Kidney (tissue), 14 donors: ENCODE results near the gene ZKSCAN8. TPM values are rescaled to one million over a fixed set of nuclear protein-coding genes. Genes with fewer than 3 reads are reported as not detected.
A peak's percentile ranks its signal among the peaks of the same experiment; 100 is the strongest.

Experiments used
- DNase-seq, 5 donors: peaks; one replicate each; pipeline ENCODE4 v3.0.0-alpha.2; 2013 to 2020
- FAIRE-seq: peaks from 2 replicates; lab custom pipeline; 2012; peaks lifted over from hg19 to GRCh38; lab: Jason Lieb, UNC
- H3K27ac ChIP-seq, 2 donors: one replicate each; pipeline ENCODE4 v1.7.0; 2013; ENCODE audit warnings: low read depth in 2 of 2, low read length in 2 of 2, inconsistent platforms in 1 of 2
- H3K27me3 ChIP-seq: one replicate; pipeline ENCODE4 v1.7.1; 2013; ENCODE audit warnings: low read length, inconsistent platforms; ENCODE audit not compliant: control insufficient read depth, insufficient read depth
- H3K36me3 ChIP-seq, 3 donors: one replicate each; pipeline versions ENCODE4 v1.7.0 to v1.7.1; 2013; ENCODE audit warnings: low read length in 3 of 3, control low read depth in 1 of 3, inconsistent platforms in 1 of 3; ENCODE audit not compliant: insufficient read depth in 3 of 3, control insufficient read depth in 2 of 3
- H3K4me1 ChIP-seq, 3 donors: one replicate each; pipeline versions ENCODE4 v1.7.0 to v1.7.1; 2013; ENCODE audit warnings: low read length in 3 of 3, inconsistent platforms in 1 of 3, low read depth in 1 of 3; ENCODE audit not compliant: control insufficient read depth in 2 of 3, insufficient read depth in 2 of 3
- H3K4me3 ChIP-seq, 3 donors: one replicate each; pipeline versions ENCODE4 v1.7.0 to v1.8.1; 2013; ENCODE audit warnings: low read length in 3 of 3, control low read depth in 1 of 3, inconsistent platforms in 1 of 3
- H3K9ac ChIP-seq, 3 donors: one replicate each; pipeline versions ENCODE4 v1.7.0 to v1.7.1; 2013; ENCODE audit warnings: low read length in 3 of 3, control low read depth in 1 of 3, inconsistent platforms in 1 of 3
- H3K9me3 ChIP-seq, 3 donors: one replicate each; pipeline versions ENCODE4 v1.7.0 to v1.7.1; 2013; ENCODE audit warnings: low read length in 3 of 3, control low read depth in 1 of 3, inconsistent platforms in 1 of 3; ENCODE audit not compliant: control insufficient read depth in 2 of 3, insufficient read depth in 1 of 3
- CTCF ChIP-seq: IDR thresholded peaks from 3 replicates; pipeline ENCODE4 v1.5.1; 2012; ENCODE audit warnings: mild to moderate bottlenecking, moderate library complexity, borderline replicate concordance; ENCODE audit not compliant: insufficient read depth; ENCODE audit errors: extremely low read depth
- intact Hi-C: fragments of 100-400 bp; cut with DNase I; formaldehyde crosslinking; loops from one replicate; pipeline ENCODE4 v1.11.1; 2022
- polyA plus RNA-seq: library from polyadenylated mRNA; stranded (reverse); fragments of 350-450 nt; fragmentation: Illumina TruSeq; extraction: RNeasy Lipid Tissue Mini Kit (QIAGEN cat#74804); gene quantifications from one replicate; pipeline ENCODE4 v1.2.3, GENCODE V29; 2014; ENCODE audit warnings: low read depth, low replicate concordance; ENCODE audit not compliant: insufficient read depth
- total RNA-seq: library from RNA; stranded (reverse); fragmentation: NEBNext Ultra II Directional; extraction: Animal tissue kit (Norgen Biotek cat#: 25700); gene quantifications from one replicate; pipeline ENCODE4 v1.2.1, GENCODE V29; 2021
- donor health status: control.
- donor health status: control.
- donor health status: control.
- donor health status: control.
- donor health status: control.
- donor health status: DM: yes; HTN: yes; CAD: no.
- donor health status: Normal renal cell carcinoma (clear cell type).

ZKSCAN8 gene
- total and polyA plus RNA-seq, 2 donors from 2014 or later: 3.5 to 26.4 TPM

- intact Hi-C loops: no loop called here
- DNase-seq: no peak
- Histone ChIP-seq H3K4me3 (no peak overlapping the region), H3K9me3 (peaks cover 0 to 6% (median 0%) of the 10 kb centered on the region in 3 donors), H3K9ac (no peak overlapping the region), H3K27me3 (no peaks in the 10 kb centered on the region), H3K4me1 (peaks cover 0 to 3% (median 0%) of the 10 kb centered on the region in 3 donors), H3K27ac (no peak overlapping the region), H3K36me3 (peaks cover 8 to 22% (median 11%) of the 10 kb centered on the region in 3 donors)
- TF ChIP-seq CTCF: no peak
- FAIRE-seq: no peak
Measured at GRCh38 chr6:28159029-28159607, 17.4 kb downstream of the ZKSCAN8 start.

GRCh38 chr6:28160233-28160632 is 18.6 kb downstream of the ZKSCAN8 start:
- Histone ChIP-seq H3K4me3 (no peak overlapping the region), H3K4me1 (peaks cover 0 to 3% (median 0%) of the 10 kb centered on the region in 3 donors), H3K9me3 (peaks cover 0 to 6% (median 0%) of the 10 kb centered on the region in 3 donors), H3K36me3 (peaks cover 0 to 12% (median 2%) of the 10 kb centered on the region in 3 donors), H3K9ac (no peak overlapping the region), H3K27me3 (no peaks in the 10 kb centered on the region), H3K27ac (no peak overlapping the region)
- intact Hi-C loops: no loop called here
- no peak for FAIRE-seq
- no peak for DNase-seq
- no peak for TF ChIP-seq CTCF

DNA sequence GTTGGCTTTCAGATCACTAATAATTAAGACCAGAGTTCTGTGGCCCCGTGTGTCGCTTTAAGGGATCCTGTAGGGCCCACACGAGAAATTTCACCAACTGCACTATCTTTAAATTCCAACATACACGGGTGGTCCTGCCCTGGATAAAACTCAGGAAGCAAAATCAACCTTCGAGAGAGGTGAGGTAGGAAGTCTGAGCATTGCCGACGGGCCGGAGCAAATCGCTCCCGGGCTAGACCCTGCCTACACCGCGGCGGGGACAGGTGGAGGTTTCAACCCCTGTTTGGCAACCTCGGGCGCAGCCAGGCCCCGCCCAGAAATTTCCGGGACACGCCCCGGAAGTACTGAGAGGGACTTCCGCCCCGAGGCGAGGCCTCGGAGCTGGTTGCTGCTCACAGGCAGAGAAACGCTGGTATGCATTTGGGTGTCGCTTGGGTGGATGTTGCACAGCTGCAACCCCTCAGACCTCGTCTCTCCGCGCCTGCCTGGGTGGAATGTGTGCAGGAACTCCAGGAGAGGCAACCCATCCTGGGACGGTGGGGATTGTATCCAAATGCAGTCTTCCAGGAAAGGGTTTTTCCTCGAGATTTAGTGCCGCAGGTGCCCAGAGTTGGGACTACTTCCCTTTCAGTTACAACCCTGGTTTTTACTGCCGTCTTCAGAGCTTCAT is 19.9 kb downstream of the ZKSCAN8 start:
- Histone ChIP-seq H3K36me3 (peaks cover 0 to 4% (median 0%) of the 10 kb centered on the region in 3 donors), H3K27me3 (no peaks in the 10 kb centered on the region), H3K9ac (peak overlapping the region in 1 of 3 donors; percentile 63), H3K9me3 (peaks cover 0 to 6% (median 0%) of the 10 kb centered on the region in 3 donors), H3K4me3 (peak overlapping the region; percentile 78 to 83 (median 81)), H3K27ac (no peak overlapping the region), H3K4me1 (peaks cover 0 to 3% (median 0%) of the 10 kb centered on the region in 3 donors)
- no peak for TF ChIP-seq CTCF
- peak; percentile 87 to 89 (median 88) for DNase-seq
- intact Hi-C loops: no loop called here
- no peak for FAIRE-seq
